ENCODE measurements around the gene PPP2R5C.
A peak's percentile ranks its signal among the peaks of the same experiment; 100 is the strongest.

The PPP2R5C gene

GRCh38 chr14:101819251-101819990 lies 57.9 kb downstream of the PPP2R5C start:
- Histone ChIP-seq H3K4me2 (no peak overlapping the region), H3K4me3 (IDR thresholded peaks at IDR 0.05; ENCODE audit: insufficient read depth, low read depth, low read length) (no peak overlapping the region), H3K27me3 (ENCODE audit: insufficient read depth, low read depth) (no peaks in the 10 kb centered on the region), H3K9ac (no peak overlapping the region), H3K4me1 (ENCODE audit: low read depth, poor library complexity, severe bottlenecking) (peaks cover 53% of the 10 kb centered on the region), H4K20me1 (ENCODE audit: insufficient read depth) (0 out of 2 replicates have a peak, but pooled peaks cover 4% of the 10 kb centered on the region), H3K79me2 (ENCODE audit: insufficient read depth, low read depth) (peaks cover 85% of the 10 kb centered on the region), H3K27ac (no peak overlapping the region), H3K36me3 (ENCODE audit: insufficient read depth) (no peaks in the 10 kb centered on the region), H2AFZ (ENCODE audit: low read depth) (no peak overlapping the region)
- TF ChIP-seq, protein P1, sequence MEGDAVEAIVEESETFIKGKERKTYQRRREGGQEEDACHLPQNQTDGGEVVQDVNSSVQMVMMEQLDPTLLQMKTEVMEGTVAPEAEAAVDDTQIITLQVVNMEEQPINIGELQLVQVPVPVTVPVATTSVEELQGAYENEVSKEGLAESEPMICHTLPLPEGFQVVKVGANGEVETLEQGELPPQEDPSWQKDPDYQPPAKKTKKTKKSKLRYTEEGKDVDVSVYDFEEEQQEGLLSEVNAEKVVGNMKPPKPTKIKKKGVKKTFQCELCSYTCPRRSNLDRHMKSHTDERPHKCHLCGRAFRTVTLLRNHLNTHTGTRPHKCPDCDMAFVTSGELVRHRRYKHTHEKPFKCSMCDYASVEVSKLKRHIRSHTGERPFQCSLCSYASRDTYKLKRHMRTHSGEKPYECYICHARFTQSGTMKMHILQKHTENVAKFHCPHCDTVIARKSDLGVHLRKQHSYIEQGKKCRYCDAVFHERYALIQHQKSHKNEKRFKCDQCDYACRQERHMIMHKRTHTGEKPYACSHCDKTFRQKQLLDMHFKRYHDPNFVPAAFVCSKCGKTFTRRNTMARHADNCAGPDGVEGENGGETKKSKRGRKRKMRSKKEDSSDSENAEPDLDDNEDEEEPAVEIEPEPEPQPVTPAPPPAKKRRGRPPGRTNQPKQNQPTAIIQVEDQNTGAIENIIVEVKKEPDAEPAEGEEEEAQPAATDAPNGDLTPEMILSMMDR (conservative IDR thresholded peaks at IDR 0.05; ENCODE audit: low read depth, low read length), result no peak

GRCh38 chr14:101820283-101820798 lies 58.8 kb downstream of the PPP2R5C start:
- H3K36me3 ChIP-seq (ENCODE audit: insufficient read depth), result no peaks in the 10 kb centered on the region
- 0 out of 2 replicates have a peak, but pooled peaks cover 4% of the 10 kb centered on the region for H4K20me1 ChIP-seq (ENCODE audit: insufficient read depth)
- H3K4me1 ChIP-seq (ENCODE audit: low read depth, poor library complexity, severe bottlenecking), result peaks cover 54% of the 10 kb centered on the region
- TF ChIP-seq, protein P1 (conservative IDR thresholded peaks at IDR 0.05; ENCODE audit: low read depth, low read length), result no peak
- no peak overlapping the region for H3K4me3 ChIP-seq (IDR thresholded peaks at IDR 0.05; ENCODE audit: insufficient read depth, low read depth, low read length)
- no peak overlapping the region for H2AFZ ChIP-seq (ENCODE audit: low read depth)
- no peak overlapping the region for H3K9ac ChIP-seq
- no peak overlapping the region for H3K4me2 ChIP-seq
- no peak overlapping the region for H3K27ac ChIP-seq
- H3K27me3 ChIP-seq (ENCODE audit: insufficient read depth, low read depth), result no peaks in the 10 kb centered on the region
- H3K79me2 ChIP-seq (ENCODE audit: insufficient read depth, low read depth), result peaks cover 84% of the 10 kb centered on the region

DNA sequence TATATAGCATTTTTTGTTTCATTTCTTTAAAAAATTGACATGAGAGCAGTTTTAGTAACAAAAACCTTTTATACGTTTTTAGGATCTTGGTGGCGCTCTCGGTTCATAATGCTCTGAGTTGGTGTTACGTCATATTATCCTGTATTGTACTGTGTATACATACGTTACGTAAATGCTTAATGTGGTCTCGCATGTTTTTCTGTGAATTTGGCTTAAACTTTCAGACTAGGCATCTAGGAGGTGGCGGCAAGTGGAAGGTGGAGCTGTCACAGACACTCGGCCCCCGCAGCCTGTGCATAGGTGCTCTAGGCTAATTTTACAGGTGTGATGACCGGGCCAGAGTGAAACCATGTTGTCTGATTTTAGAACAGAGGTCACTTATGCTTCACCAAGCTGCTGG lies 60.0 kb downstream of the PPP2R5C start:
- TF ChIP-seq, protein P1 (conservative IDR thresholded peaks at IDR 0.05; ENCODE audit: low read depth, low read length), result no peak
- H3K4me3 ChIP-seq (IDR thresholded peaks at IDR 0.05; ENCODE audit: insufficient read depth, low read depth, low read length), result no peak overlapping the region
- peaks cover 84% of the 10 kb centered on the region for H3K79me2 ChIP-seq (ENCODE audit: insufficient read depth, low read depth)
- H2AFZ ChIP-seq (ENCODE audit: low read depth), result no peak overlapping the region
- 0 out of 2 replicates have a peak, but pooled peaks cover 4% of the 10 kb centered on the region for H4K20me1 ChIP-seq (ENCODE audit: insufficient read depth)
- peak overlapping the region; percentile 99 for H3K27ac ChIP-seq
- no peaks in the 10 kb centered on the region for H3K27me3 ChIP-seq (ENCODE audit: insufficient read depth, low read depth)
- H3K9ac ChIP-seq, result no peak overlapping the region
- peaks cover 66% of the 10 kb centered on the region for H3K4me1 ChIP-seq (ENCODE audit: low read depth, poor library complexity, severe bottlenecking)
- H3K36me3 ChIP-seq (ENCODE audit: insufficient read depth), result no peaks in the 10 kb centered on the region
- H3K4me2 ChIP-seq, result peak overlapping the region; percentile 66; the same call in 1 of the 2 replicates

GRCh38 chr14:101823066-101823465 lies 61.6 kb downstream of the PPP2R5C start:
- Histone ChIP-seq H4K20me1 (ENCODE audit: insufficient read depth) (no peaks in the 10 kb centered on the region), H3K9ac (peak overlapping the region; percentile 76), H3K27ac (peak overlapping the region; percentile 99), H3K36me3 (ENCODE audit: insufficient read depth) (no peaks in the 10 kb centered on the region), H2AFZ (ENCODE audit: low read depth) (no peak overlapping the region), H3K4me2 (peak overlapping the region; percentile 94), H3K27me3 (ENCODE audit: insufficient read depth, low read depth) (no peaks in the 10 kb centered on the region), H3K79me2 (ENCODE audit: insufficient read depth, low read depth) (peaks cover 86% of the 10 kb centered on the region), H3K4me1 (ENCODE audit: low read depth, poor library complexity, severe bottlenecking) (peaks cover 79% of the 10 kb centered on the region), H3K4me3 (IDR thresholded peaks at IDR 0.05; ENCODE audit: insufficient read depth, low read depth, low read length) (no peak overlapping the region)
- TF ChIP-seq, protein P1 (conservative IDR thresholded peaks at IDR 0.05; ENCODE audit: low read depth, low read length), result no peak
